ENCODE data around the gene PACRG. TPM values are rescaled to one million over a fixed set of nuclear protein-coding genes. Genes with fewer than 3 reads are reported as not detected.

The PACRG gene
- total and polyA plus RNA-seq, 2 of the 4 experiments (the other 2 are of a cell fraction) = not detected

GRCh38 chr6:163333038-163333437 lies 605.3 kb downstream of the PACRG start:
- no peak overlapping the region for H3K4ac ChIP-seq (ENCODE audit: low read depth, low read length)
- CTCF ChIA-PET = no interaction called here
- intact Hi-C loops (cut with micrococcal nuclease) = no loop called here
- TF ChIP-seq NFE2L2 (IDR thresholded peaks at IDR 0.05; ENCODE audit: low read depth, low read length) = no peak
- no peak for TF ChIP-seq MAFK (IDR thresholded peaks at IDR 0.05; ENCODE audit: low read depth, low read length)
- TF ChIP-seq USF2 (IDR thresholded peaks at IDR 0.05; ENCODE audit: low read depth, low read length) = no peak
- TF ChIP-seq MAZ (IDR thresholded peaks at IDR 0.05; ENCODE audit: borderline replicate concordance, low read depth, low read length) = no peak
- TF ChIP-seq MXI1 (IDR thresholded peaks at IDR 0.05; ENCODE audit: borderline replicate concordance, low read depth, low read length) = no peak
- TF ChIP-seq RAD21 (IDR thresholded peaks at IDR 0.05; ENCODE audit: low read length) = no peak
- no peak for TF ChIP-seq CTCF (conservative IDR thresholded peaks at IDR 0.05; ENCODE audit: low read depth, low read length)
- no peak for TF ChIP-seq ELK1 (IDR thresholded peaks at IDR 0.05; ENCODE audit: borderline replicate concordance, low read depth, low read length)
- TF ChIP-seq SMC3 (IDR thresholded peaks at IDR 0.05; ENCODE audit: low read depth, low read length) = no peak
- no peak for TF ChIP-seq CEBPB (IDR thresholded peaks at IDR 0.05; ENCODE audit: low read depth, low read length)
- no peak for TF ChIP-seq BHLHE40 (IDR thresholded peaks at IDR 0.05; ENCODE audit: low read depth, low read length)
- no peak for TF ChIP-seq RFX5 (IDR thresholded peaks at IDR 0.05; ENCODE audit: low read depth, low read length)
- TF ChIP-seq CHD1 (IDR thresholded peaks at IDR 0.05; ENCODE audit: low read depth, low read length) = no peak
- no peak for TF ChIP-seq POLR2A (IDR thresholded peaks at IDR 0.05; ENCODE audit: low read depth, low read length)
- no peak for TF ChIP-seq RCOR1 (IDR thresholded peaks at IDR 0.05; ENCODE audit: insufficient replicate concordance, low read length)
- no peak for TF ChIP-seq FOS (IDR thresholded peaks at IDR 0.05; ENCODE audit: low read depth, low read length)
- no peak overlapping the region for H4K91ac ChIP-seq (ENCODE audit: insufficient read depth, low read depth, low read length)
- H4K5ac ChIP-seq (ENCODE audit: low read depth, low read length) = no peak overlapping the region
- H3K56ac ChIP-seq (ENCODE audit: extremely low read depth, insufficient read depth, low read length) = no peak overlapping the region
- no peak overlapping the region for H2AK5ac ChIP-seq (ENCODE audit: low read depth, low read length)
- H4K20me1 ChIP-seq (ENCODE audit: insufficient read depth, low read length) = no peaks in the 10 kb centered on the region
- no peak overlapping the region for H4K8ac ChIP-seq (ENCODE audit: low read depth in 2 of 2, low read length in 2 of 2)
- POLR2A ChIA-PET (ENCODE audit: unreplicated experiment) = no interaction called here
- H2BK120ac ChIP-seq (ENCODE audit: low read depth, low read length) = no peak overlapping the region
- no peak overlapping the region for H3K14ac ChIP-seq (replicated peaks; ENCODE audit: low read depth, low read length)
- in situ Hi-C loops (cut with MboI; ENCODE audit: low sequenced_read_pairs) = no loop called here
- no peak overlapping the region for H3K4me2 ChIP-seq (ENCODE audit: low read depth, low read length)
- no peak overlapping the region for H2BK15ac ChIP-seq (ENCODE audit: low read depth, low read length)
- H2AFZ ChIP-seq (replicated peaks; ENCODE audit: low read length, poor library complexity) = no peak overlapping the region
- no TSS peak for BruUV-seq (replicated peaks)
- ATAC-seq (ENCODE audit: low read depth) = no peak
- no peak overlapping the region for H3K18ac ChIP-seq (ENCODE audit: low read depth, low read length)
- H3K79me1 ChIP-seq (ENCODE audit: low read depth in 1 of 2, low read length in 2 of 2) = no peaks in the 10 kb centered on the region
- no peak overlapping the region for H3K23ac ChIP-seq (ENCODE audit: low read depth, low read length)
- dilution Hi-C loops (cut with HindIII; ENCODE audit: low sequenced_read_pairs, unreplicated experiment) = no loop called here
- H3K4me3 ChIP-seq (ENCODE audit: insufficient read depth, low read depth, low read length) = no peak overlapping the region
- no peaks in the 10 kb centered on the region for H3K9me1 ChIP-seq (ENCODE audit: insufficient read depth, low read length)
- no peak for DNase-seq
- no peak overlapping the region for H2AK9ac ChIP-seq (replicated peaks; ENCODE audit: low read depth, low read length, poor library complexity)
- H3K27me3 ChIP-seq (ENCODE audit: control insufficient read depth, insufficient read depth, low read length) = no peaks in the 10 kb centered on the region
- no peak overlapping the region for H2BK5ac ChIP-seq (ENCODE audit: low read depth, low read length, poor library complexity, severe bottlenecking)
- no CpG with 5 or more reads among the region's 4 CpGs for WGBS, 2 experiments (ENCODE audit: extremely low coverage in 2 of 2, insufficient read length in 1 of 2)
- no peak overlapping the region for H3K27ac ChIP-seq (ENCODE audit: insufficient read depth, low read length)
- H3K9ac ChIP-seq (ENCODE audit: low read depth, low read length) = no peak overlapping the region
- H3K4me1 ChIP-seq (ENCODE audit: control insufficient read depth, insufficient read depth, low read length) = no peaks in the 10 kb centered on the region
- H3K9me3 ChIP-seq (ENCODE audit: control insufficient read depth, insufficient read depth, low read length) = no peaks in the 10 kb centered on the region
- H2BK20ac ChIP-seq (ENCODE audit: low read depth, low read length) = no peak overlapping the region
- H3K36me3 ChIP-seq (ENCODE audit: control insufficient read depth, insufficient read depth, low read length) = no peaks in the 10 kb centered on the region
